Astrocyte (in vitro differentiated cells and primary cell): ENCODE measurements around the gene OR2L5.

Source experiments
- EZH2 ChIP-seq: IDR thresholded peaks from 2 replicates; pipeline ENCODE4 v1.6.1; 2012; ENCODE audit warnings: mild to moderate bottlenecking, low read length, inconsistent platforms; ENCODE audit not compliant: insufficient read depth
- TF ChIP-seq, protein P1 (sequence below): IDR thresholded peaks from 2 replicates; pipeline ENCODE4 v1.5.1; 2011; ENCODE audit warnings: low read depth, mild to moderate bottlenecking, inconsistent platforms, low read length, moderate library complexity; ENCODE audit not compliant: insufficient read depth

DNA sequence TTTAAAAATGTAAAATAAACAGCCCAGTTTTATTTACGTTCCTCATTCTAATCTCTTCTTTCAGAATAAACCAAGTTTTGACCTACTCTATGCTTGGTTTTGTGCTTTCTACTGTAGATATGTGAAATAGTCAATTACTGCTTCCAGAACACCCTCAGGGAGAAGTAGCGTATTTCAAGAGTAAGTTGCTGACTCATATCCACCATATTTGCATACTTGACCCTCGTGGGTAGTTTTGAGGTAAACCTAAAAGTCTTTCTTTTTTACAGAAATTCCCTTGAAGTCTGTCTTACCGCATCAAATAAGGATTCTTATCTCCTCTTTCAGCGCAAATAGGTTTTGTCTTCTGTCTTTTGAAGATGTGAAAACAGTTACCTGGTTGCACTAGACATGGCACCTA is 31.7 kb downstream of the OR2L5 start:
- TF ChIP-seq, protein P1, sequence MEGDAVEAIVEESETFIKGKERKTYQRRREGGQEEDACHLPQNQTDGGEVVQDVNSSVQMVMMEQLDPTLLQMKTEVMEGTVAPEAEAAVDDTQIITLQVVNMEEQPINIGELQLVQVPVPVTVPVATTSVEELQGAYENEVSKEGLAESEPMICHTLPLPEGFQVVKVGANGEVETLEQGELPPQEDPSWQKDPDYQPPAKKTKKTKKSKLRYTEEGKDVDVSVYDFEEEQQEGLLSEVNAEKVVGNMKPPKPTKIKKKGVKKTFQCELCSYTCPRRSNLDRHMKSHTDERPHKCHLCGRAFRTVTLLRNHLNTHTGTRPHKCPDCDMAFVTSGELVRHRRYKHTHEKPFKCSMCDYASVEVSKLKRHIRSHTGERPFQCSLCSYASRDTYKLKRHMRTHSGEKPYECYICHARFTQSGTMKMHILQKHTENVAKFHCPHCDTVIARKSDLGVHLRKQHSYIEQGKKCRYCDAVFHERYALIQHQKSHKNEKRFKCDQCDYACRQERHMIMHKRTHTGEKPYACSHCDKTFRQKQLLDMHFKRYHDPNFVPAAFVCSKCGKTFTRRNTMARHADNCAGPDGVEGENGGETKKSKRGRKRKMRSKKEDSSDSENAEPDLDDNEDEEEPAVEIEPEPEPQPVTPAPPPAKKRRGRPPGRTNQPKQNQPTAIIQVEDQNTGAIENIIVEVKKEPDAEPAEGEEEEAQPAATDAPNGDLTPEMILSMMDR = no peak
- TF ChIP-seq EZH2 = no peak
